NCI-H2171 treated with DMSO at 0.1 percent for 48 hours (cell line): Measurements from ENCODE around the gene P2RX2.
"Not testable (repeated sequence)": the region's sequence is repeated elsewhere in the genome, so short reads cannot be mapped to it uniquely, and the experiment has no call there.

Experiments
- DNase-seq: peaks from one replicate; lab custom pipeline; 2025; lab: John Stamatoyannopoulos, UW

Gene P2RX2

DNA sequence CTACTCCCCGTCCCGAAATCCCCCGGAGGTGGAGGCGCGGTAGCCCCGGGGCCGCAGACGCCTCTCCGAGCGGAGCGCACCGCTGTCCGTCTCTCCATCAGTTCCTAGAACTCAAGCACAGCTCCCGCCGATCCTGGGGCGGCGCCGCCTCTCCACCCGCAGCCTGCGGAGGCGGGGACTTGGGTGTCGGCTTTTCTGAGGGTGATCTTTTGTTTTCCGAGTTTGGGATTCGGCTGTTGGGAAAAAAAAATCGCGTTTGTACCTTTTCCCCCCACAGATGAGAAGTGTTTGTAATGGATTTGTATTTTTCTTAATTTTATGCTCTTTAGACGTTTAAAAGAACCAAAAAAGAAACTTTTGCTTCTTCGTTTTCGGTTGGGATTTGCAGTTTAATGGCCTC, 34.8 kb upstream of the P2RX2 start:
- no peak for DNase-seq

DNA sequence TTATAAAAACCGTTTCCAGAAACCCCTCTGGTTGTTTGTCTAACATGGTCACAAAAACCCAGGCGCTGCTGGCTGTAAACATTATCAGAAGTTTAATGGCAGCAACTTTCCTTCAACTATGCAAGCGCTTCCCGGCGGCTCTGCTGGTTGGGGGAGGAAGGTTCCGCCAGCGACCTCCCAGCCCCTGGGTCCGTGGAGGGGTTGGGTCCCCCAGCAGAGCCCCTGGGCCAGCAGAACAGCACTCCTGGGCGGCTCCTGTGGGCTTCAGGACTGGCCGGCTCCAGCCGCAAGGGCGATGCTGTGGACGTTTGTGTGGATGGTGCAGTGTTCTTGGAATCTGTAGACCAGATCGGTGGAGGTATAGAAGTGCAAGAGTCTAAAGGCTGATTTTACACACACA, 34.1 kb upstream of the P2RX2 start:
- DNase-seq: no peak

DNA sequence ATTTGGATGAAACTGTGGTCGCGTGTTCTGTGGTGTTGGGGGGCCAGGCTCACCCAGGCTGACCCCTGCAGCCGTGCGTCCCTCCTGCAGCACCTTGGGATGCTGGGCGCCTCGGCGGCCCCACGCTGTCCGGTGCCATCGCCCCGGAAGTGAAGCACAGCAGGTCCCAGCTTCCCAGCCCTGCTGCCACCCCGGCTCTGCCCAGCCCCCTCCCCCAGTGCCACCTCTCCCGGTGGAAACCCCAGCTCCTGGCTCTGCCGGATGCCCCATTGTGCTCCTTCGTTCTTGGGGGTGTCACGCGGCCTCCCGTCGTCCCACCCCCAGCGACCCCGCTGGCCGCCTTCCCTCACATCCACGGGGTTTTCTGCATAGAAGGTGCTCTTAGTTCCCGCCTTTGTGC, 33.4 kb upstream of the P2RX2 start:
- DNase-seq: no peak

DNA sequence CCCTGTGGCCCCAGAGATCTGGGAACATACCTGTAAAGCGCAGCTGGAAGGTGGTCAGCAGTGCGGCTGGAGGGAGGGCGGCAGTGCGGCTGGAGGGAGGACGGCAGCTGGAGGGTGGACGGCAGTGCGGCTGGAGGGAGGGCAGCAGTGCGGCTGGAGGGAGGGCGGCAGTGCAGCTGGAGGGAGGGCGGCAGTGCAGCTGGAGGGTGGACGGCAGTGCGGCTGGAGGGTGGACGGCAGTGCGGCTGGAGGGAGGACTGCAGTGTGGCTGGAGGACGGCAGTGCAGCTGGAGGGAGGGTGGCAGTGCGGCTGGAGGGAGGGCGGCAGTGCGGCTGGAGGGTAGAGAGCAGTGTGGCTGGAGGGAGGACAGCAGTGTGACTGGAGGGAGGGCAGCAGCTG, 31.6 kb upstream of the P2RX2 start:
- DNase-seq: no peak

DNA sequence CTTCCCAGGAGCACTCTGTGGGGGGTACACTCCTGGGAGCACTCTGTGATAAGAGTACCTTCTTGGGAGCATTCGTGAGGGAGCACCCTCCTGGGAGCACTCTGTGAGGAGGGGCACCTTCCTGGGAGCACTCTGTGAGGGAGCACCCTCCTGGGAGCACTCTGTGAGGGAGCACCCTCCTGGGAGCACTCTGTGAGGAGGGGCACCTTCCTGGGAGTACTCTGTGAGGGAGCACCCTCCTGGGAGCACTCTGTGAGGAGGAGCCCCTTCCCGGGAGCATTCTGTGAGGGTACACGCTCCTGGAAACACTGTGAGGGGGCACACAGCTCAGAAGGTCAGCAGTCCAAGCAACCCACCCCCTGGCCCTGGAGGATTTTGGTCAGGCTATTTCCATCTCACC, 30.8 kb upstream of the P2RX2 start:
- no peak for DNase-seq

DNA sequence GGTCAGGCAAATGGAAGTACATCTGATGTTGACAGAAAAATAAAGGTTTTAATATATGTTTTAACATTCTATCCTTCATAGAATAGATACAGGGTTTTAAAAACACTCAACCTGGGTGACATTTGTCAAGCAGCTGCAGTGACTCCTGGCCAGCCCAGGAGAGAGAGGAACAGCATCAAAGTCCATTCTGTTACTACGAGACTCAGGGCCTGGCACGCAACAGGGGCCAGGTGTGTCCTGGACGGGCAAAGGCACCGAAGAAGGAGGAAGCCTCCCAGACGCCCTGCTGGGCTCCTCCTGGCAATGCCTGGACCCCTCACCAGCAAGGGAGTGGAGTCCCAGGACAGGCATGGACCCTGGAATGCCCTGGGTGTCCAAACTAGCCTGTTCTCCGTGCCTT, 30.3 kb upstream of the P2RX2 start:
- no peak for DNase-seq

DNA sequence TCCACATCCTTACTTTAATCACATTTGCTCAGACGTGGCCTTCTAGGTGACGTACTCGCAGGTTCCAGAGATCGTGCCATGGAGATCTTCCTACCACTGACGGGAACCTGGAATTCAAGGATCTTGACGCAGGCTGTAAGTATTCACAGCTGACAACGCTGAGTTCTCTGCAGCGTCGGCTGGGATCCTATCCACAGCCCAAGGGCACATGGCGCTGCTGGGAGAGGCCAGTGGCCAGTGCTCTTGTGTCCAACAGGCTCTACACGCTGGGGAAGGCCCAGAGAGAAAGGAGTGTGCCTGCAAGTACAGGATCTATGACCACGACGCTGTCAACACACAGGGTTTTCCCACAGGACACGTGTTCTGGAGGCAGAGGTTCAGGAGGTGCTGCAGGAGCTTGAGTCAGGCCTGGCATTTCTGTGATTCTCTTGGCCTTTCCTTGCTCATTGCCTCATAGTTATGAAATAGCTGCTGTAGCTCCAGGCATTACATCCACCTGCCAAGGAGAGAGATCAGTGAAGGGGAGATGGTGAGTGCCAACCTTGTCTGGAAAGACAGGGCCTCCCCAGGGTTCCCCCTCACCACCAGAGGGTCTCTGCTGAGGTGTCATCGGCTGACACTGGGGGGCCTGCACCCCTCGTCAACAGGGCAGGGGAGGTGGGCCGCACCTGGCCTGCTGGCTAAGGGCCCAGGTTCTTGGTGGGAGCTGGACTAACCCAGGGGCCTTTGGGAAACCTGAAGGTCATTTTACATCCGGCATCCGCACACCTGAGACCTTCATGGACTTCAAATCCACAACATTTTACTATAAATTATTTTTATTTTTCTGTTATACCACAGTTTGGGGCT, 29.5 kb upstream of the P2RX2 start:
- no peak for DNase-seq

DNA sequence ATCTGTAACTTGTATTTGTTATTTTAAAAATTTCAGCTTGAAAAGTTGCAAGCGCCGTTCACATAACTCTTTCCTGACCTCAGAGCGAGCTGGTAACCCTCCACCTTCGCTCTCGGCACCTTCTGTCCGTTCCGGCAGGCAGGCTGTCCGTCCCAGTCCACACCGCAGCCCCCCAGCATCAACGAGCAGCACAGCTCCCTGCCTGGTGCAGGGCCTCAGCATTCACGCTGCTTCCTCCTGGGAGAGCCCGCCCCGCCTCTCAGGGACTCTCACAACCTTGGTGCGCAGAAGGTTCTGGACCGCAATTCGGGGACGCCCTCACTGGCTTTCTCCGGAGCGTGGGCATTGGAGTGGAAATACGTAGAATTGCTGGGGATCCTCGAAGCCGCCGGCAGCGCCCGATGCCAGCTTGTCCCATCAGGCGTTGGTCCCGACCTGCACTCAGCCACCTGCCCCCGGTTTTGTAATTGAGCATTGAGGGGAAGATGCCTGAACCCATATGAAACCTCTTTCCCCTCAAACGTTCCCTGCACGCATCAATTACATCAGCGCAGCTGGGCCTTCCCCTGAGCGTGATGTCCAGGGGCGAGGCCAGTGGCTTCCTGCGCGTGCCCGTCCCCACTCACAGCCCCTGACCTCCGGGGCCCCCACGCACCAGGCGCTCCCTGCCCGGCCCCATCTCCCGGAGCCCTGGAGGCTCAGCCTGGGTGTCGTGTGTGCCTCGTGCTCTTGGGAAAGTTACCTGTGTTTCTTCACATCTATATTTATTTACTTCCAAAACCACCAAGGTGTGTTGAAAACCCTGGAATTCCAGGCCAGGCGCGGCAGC, 27.3 kb upstream of the P2RX2 start:
- DNase-seq: no peak

DNA sequence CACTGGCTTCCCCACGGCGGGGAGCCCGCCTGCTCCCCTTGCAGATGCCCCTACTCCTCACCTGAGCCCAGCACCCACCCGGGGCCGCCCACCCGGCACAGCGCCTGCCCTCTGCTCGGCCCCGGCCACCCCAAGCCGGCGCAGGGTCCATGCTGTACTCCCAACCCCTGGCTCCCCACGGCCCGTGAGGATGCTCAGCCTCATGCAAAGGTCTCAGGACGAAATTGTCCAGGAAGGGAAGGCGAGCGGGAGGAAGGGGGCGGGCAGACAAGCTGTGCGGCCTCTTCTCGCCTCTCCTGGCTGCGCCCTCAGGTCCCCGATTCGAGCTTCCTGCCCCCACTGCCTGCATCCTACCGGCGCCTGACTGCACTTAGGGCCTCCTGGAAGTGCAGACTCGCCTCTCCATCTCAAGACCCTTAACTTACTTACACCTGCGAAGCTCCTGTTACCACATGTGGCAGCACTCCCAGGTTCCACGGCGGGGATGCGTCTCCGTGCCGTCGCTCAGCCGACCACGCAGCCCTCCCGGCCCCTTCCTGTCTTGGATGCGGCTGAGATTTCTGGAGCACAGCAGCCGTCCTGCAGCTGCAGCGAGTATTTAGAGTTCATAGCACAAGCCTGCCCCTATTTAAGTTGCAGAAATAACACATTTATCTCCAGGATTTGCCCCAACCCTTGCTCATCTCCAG, 26.1 kb upstream of the P2RX2 start:
- no peak for DNase-seq

DNA sequence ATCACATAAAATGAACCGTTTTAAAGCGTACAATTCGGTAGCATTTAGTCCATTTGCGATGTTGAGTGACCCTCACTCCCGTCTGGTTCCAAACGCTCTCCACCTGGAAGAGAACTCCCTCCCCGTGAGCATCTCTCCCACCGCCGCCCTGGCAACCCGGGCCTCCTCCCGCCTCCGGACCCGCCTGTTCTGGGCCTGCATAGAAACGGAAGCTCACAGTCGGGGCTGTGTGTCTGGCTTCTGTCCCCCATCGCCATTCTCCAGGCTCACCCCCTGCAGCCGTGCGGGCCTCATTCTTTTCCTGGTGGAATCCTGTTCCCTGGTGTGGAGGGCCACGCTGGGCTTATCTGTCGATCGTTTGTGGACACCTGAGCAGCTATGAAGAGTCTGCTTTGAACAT, 25.5 kb upstream of the P2RX2 start:
- no peak for DNase-seq

DNA sequence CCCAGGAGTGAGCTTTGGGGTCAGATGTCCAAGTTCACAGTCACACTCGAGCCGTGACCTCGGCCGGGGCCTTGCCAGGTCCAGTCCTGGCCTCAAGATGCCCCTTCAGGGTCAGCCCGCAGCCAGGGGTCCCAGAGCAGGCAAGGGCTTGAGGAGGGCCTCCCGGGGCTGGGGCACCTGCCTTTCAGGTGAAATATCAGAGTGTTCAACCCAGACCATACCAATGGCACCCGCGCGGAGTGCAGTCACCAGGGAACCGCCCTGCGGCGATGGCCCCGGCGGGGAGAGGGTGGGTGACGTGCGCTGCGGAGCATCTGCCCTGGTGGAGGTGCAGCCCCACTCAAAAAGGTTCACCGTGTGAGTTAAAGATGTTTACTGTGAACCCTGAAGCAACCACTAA, 25.1 kb upstream of the P2RX2 start:
- DNase-seq: no peak

DNA sequence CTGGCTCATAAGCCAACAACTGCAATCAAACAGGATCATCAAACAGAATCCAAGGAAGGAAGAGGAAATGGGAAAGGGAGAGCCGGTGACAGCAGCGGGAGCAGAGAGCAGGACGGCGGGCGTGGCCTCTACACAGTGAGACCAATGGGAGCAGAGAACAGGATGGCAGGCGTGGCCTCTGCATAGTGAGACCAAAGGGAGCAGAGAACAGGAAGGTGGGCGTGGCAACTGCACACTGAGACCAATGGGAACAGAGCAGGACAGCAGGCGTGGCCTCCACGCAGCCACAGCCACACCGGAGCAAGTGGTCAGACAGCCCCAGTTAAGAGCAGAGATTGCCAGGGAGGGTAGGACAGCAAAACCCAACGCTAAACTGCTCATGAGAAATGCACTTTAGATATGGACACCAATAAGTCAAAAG, 24.6 kb upstream of the P2RX2 start:
- peak; percentile 95 for DNase-seq

DNA sequence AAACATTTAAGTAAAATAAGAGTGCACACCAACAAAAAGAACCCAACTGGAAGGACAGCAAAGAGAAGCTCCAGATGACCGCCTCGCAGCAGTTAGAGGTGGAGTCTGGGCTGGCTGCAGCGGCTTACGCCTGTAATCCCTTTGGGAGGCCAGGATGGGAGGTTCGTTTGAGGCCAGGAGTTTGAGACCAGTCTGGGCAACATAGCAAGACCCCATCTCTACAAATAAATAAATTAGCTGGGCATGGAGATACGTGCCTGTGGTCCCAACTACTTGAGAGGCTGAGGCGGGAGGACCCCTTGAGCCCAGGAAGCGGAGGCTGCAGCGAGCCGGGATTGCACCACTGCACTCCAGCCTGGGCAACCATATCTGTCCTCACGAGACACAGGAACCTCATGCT, 23.4 kb upstream of the P2RX2 start:
- DNase-seq: no peak

DNA sequence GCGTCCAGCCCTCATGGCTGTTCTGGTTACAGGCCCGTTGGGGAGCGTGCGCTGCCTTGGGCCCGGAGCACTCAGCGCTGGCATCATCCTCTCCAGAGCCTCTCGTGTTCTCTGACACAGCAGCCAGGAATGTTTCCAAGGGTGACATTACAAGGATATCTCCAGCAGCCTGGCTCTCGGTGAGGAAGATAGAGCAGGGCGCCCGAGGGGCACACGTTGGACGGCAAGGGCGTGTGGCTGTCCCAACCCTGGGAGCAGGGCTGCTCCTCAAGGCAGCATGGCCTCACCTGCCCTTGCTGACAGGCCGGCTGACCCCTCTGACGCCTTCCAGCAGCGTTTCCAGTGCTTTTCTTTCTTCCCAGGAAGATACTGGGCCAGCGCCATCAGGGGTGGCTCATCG, 22.6 kb upstream of the P2RX2 start:
- no peak for DNase-seq

DNA sequence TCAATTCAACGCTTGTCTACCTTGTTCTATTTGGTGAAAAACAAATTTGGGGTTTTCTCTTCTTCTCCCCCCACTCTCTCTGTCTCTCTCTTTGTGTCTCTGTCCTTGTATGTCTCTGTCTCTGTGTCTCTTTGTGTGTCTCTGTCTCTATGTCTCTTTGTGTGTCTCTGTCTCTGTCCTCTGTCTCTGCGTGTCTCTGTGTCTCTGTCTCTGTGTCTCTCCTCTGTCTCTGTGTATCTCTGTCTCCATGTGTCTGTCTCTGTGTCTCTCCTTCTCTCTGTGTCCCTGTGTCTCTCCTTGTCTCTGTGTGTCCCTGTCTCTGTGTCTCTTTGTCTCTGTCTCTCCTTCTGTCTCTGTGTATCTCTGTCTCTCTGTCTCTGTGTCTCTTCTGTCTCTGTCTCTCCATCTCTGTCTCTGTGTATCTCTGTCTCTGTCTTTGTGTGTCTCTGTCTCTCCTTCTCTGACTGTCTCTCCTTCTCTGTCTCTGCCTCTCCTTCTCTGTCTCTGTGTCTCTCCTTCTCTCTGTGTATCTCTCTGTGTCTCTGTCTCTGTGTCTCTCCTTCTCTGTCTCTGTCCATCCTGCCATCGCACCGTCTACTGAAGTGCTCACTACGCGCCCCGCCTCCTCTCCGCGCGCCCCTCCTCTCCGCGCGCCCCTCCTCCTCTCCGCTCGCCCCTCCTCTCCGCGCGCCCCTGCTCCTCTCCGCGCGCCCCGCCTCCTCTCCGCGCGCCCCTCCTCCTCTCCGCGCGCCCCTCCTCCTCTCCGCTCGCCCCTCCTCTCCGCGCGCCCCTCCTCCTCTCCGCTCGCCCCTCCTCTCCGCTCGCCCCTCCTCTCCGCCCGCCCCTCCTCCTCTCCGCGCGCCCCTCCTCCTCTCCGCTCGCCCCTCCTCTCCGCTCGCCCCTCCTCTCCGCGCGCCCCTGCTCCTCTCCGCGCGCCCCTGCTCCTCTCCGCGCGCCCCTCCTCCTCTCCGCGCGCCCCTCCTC, 21.0 kb upstream of the P2RX2 start:
- peak; percentile 68 for DNase-seq

DNA sequence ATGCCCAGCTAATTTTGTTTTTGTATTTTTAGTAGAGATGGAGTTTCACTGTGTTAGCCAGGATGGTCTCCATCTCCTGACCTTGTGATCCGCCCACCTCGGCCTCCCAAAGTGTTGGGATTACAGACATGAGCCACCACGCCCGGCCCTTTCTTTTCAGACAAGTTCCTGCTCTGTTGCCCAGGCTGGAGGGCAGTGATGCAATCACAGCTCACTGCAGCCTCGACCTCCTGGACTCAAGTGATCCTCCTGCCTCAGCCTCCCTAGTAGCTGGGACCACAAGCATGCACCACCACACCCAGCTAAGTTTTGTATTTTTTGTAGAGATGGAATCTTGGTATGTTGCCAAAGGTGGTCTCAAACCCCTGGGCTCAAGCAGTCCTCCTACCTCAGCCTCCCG, 19.1 kb upstream of the P2RX2 start:
- not testable (repeated sequence) for DNase-seq

DNA sequence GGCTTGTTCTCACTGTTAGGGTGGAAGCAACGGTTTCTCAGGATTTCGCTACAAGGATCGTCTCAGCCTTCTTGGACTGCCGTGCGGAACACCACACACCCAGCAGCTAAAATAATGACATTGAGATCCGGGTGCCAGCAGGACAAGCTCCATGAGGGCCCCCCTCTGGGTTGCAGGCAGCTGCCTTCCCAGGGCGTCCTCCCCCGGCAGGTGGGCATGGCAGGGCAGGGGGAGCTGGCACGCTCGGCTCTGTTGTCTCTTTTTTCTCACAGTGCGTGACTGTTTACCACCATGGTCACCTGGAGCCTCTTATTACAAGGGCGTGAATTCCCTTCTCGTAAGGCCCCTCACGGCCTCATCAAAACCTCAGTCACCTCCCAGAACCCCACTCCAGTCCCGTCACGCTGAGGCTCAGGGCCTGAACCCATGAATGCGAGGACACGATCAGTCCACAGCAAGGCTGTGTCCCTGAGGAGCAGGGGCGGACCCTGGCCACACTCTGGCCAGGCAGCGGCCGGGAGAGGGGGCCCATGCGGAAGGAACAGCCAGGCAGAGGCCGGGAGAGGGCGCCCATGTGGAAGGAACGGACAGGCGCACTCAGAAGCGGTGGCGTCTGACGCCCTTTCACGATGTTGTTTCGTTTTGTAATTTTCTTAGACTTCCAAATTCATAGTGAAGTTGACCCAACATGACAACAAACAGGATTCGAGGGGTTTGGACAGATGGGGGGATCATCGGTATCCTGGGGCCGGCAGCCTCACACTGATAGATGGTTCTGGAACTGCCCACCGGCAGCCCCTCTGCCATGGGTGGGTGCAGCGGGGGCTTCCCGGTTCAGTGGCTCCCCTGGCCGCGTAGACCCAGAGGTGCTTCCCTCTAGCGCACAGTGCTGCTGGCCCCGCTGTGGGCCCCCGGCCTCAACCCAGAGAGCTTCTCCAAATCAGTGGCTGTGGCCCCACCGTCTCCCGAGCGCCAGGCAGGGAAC, 18.2 kb upstream of the P2RX2 start:
- DNase-seq: peak; percentile 29

DNA sequence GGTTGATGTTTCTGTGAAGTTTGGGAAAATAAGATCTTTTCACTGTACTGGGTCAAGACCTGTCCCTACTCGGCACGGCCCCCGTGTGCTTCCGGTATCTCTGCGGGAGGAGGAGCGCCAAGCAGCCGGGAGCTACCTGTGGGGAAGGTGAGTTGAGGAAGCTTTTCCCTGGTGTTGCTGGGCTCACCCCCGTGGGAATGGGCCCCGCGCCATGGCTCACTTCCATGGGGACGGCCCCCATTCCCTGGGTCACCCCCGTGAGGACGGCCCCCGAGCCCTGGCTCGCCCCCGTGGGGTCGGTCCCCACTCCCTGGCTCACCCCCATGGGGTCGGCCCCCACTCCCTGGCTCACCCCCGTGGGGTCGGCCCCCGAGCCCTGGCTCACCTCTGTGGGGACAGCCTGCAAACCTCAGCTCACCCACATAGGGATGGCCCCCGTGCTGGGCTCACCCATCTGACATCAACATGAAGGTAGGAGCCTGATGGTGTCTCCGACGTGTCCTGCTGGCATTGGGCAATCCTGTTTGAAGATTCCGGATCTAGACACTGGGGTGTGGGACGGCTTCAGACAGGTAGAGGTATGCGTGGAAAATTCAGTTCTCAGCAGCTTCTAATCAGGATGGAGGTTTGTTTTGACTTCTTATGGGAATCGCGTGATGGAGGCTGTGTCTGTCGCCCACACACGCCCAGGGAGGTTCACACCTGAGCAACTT, 17.2 kb upstream of the P2RX2 start:
- no peak for DNase-seq

DNA sequence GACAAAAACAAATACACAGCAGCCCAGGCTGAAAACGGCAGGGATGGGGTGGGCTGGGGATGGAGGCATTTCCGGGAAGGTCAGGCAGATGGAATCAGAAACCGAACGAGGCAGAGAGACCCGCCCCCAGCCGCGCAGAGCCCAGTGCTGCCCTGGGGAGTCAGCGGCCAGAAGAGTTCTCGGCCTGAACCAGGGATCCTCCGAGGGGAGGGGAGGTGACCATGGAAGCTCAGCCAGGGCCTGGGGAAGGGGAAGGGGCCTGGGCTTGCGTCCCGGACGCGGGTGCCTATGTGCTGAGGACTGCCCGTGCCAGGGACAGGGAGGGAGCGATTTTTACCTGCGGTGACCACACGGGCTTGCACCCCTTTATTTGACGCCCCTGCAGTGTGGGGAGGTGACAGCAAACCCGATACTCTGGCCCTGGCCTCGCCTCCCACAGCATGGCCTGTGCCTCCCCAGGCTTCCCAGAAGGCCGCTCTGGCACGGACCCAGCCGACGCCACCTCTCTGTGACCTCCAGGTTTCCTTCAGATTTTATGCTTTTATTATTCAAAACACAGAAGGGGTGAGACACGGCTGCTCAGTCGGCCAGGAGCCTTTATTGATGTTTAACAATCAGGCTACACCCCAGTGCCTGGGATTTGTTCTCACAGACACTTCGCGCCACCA, 15.9 kb upstream of the P2RX2 start:
- DNase-seq: no peak
